Measurements from ENCODE around the gene OR2T3.
"Not testable (repeated sequence)": the region's sequence is repeated elsewhere in the genome, so short reads cannot be mapped to it uniquely, and the experiment has no call there.

The OR2T3 gene

DNA sequence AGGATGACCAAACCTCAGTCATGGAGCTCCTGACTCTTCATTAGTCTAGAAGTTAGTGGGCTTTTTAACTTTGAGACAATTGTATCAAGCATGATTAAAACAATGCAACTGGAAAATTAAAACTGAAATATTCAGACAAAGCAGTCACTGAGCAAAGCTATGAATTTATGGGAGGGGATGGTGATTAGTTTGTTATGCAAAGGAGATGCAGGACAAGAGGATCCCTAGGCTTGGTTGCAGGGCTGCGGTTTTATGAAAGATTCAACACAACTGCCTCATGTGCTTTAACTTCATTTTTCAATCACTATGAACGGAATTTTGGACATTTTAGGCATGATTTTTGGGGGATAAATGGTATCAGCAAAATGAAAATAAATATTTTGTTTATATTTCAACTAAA lies 1.0 kb upstream of the OR2T3 start:
- DNase-seq, result not testable (repeated sequence)

DNA sequence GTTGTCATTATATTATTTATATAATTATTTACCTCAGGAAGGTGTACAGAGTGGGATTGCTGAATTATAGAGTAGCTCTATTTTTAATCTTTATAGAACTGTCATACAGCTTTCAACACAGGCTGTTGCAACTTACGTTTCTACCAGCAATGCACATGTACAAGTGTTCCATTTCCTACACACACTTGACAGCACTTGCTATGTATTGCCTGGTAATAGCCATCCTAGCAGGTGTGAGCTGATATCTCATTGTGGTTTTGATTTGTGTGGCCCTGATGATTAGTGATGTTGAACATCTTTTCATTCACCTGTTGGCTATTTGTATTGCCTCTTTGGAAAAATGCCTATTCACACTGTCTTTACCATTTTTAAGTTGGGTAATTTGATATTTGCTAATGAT lies 2.5 kb downstream of the OR2T3 start:
- not testable (repeated sequence) for DNase-seq

DNA sequence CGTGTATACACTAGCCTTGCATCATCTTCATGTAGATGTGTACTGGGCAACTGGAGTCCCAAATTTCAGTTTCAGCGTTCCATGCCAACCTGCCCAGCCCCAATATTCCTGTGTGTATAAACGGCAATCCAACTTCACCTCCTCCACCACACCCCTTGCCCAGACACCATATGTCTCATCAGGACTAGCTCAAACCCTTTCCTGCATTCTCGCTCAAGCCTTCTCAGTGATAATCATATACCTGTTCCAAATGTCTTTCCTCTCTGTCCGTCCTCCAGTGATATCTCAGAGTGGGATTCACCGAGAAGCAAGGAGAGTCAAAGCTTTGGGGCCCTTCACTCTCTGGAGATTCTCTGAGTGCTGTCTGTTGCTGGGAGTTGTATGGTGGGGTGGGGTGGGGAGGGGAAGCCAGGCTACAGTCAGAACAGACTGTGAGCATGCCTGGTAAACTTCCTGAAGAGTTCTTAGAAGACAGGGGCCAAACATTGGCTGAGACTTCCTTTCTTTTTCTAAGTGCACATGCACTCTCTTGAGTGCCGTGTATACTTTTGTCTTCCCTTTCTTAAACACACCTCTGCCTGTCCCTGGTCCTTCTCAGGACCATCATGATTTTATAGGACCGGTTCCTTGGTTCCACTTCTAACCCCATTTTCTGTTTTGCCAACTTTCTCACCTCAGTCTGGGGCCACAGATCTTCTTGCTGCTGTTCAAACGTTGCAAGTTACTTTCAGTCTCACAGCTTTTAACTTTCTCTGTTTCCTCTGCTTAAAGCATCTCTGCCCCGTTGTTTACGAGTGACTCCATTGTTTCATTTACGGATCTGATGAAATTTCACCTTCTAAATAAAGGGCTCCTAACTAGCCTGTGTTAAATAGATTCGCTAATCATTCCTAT lies 8.8 kb downstream of the OR2T3 start:
- DNase-seq, result peak; percentile 13

DNA sequence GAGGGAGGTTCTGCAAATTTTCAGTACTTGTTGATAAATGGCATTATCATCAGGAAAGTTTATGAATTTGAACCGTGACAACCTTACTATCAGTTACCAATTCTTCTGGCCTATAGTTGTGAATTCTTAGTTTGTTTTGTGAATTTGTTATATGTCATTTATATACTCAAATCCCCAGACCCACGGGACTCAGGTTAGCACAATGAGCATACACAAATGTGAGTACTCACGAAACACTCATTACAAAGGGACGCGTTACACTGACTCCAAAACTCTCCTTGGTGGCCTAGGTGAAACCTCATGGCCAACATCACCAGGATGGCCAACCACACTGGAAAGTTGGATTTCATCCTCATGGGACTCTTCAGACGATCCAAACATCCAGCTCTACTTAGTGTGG lies 15.1 kb downstream of the OR2T3 start, which contains the start of gene OR2T5:
Gene OR2T5 (plus strand): TSS at position 301 of the 400 bp plus-strand sequence. CDS start 0 bp downstream, at position 301.
- not testable (repeated sequence) for DNase-seq

DNA sequence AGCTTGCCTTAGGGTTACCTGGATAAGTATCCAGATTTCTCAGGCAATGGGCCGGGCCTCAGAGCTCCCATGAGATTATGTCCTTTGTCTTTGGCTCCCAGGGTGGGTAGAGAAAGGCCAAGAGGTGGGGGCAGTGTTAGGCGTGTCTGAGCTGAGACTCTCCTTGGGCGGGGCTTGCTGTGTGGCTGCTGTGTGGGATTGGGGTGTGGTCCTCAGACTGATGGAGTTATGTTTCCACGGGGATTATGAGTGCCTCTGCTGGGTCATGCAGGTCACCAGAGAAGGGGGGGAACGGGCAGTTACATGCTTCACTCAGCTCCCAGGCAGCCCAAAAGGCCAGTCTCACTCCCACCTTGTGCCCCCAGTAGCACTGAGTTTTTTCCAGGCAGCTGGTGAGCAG lies 23.5 kb downstream of the OR2T3 start:
- not testable (repeated sequence) for DNase-seq

DNA sequence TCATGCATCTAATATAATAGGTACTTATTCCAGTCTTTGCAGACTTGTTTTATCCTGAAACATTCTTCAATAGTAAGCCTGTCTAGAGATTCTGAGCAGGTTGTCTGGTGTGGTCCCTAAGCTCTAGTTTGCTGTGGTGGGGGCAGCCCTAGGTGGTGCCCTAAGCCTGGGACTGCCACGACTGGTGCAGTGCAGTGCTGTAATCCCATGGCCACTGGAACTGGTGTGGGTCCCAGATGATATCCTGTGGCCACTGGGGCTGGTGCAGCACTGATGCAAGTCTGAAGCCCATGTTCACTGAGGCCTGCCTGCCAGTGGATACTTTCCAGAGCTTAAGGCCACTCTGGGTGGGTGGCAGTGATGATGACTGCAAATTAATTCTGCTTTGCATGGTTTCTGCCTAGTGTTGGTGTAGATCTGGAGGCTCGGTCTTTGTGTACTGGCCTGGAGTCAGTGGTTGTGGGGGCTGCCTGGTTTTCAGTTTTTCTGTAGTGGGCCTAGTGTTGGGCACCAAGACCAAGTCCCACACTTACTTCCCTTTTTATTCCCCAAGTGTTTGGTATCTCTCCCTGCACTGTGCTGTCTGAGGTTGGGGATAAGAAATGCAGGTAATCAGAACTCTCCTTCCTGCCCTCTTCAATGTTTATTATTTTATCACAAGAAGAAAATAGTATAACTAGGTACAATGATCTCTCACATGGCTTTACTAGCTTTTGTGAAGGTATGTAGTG lies 27.3 kb downstream of the OR2T3 start:
- DNase-seq, result peak; percentile 20

DNA sequence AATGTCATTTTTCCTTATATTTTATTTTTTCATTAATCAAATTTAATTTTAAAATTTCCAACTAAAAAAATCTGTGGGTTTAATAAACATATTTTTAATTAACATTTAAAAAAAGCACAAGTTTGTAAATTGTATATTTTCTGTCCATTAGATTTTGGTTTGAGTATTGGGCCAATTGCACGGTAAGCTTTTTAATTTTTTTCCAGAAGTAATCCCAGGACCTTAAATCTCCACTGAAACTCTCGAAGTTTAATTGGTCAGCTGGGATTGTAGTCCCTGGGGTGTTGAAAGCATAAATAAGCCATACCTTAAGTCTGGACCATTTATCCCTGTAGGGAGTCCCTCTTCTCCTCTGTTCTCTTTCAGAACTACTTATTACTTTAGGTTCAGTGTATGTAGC lies 34.6 kb downstream of the OR2T3 start, which contains the start of gene OR2G6:
Gene OR2G6 (plus strand): TSS at position 301 of the 400 bp plus-strand sequence. CDS start 13,574 bp downstream, outside the sequence.
- not testable (repeated sequence) for DNase-seq

DNA sequence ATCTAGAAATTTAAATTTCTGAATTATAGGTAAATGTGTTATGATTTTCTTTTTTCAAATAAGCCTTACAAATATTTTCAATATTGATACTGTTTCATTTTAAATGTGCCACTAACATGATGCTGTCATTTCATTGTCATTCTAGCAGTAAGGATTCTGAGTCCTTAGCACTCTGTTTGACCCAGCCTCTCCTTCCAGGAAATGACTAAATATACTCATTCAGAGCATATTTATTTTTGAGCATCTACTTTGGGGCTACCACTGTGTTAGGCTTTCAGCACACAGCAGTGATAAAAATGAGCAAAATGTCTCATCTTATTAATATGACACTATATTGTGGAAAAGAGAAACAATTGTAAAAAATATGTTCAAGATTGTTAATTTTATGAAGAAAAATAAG lies 37.1 kb downstream of the OR2T3 start:
- DNase-seq, result not testable (repeated sequence)

DNA sequence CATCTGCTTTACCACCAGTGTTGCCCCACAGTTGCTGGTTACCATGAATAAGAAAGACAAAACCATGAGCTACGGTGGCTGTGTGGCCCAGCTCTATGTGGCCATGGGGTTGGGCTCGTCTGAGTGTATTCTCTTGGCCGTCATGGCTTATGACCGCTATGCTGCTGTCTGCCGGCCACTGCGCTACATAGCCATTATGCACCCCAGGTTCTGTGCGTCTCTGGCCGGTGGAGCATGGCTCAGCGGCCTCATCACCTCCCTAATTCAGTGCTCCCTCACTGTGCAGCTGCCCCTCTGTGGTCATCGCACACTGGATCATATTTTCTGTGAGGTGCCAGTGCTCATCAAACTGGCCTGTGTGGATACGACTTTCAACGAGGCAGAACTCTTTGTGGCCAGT lies 48.7 kb downstream of the OR2T3 start:
- DNase-seq, result no peak
